ENCODE measurements around the gene CENPQ.
"Not testable (repeated sequence)": the region's sequence is repeated elsewhere in the genome, so short reads cannot be mapped to it uniquely, and the experiment has no call there.

Gene CENPQ, protein sequence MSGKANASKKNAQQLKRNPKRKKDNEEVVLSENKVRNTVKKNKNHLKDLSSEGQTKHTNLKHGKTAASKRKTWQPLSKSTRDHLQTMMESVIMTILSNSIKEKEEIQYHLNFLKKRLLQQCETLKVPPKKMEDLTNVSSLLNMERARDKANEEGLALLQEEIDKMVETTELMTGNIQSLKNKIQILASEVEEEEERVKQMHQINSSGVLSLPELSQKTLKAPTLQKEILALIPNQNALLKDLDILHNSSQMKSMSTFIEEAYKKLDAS

DNA sequence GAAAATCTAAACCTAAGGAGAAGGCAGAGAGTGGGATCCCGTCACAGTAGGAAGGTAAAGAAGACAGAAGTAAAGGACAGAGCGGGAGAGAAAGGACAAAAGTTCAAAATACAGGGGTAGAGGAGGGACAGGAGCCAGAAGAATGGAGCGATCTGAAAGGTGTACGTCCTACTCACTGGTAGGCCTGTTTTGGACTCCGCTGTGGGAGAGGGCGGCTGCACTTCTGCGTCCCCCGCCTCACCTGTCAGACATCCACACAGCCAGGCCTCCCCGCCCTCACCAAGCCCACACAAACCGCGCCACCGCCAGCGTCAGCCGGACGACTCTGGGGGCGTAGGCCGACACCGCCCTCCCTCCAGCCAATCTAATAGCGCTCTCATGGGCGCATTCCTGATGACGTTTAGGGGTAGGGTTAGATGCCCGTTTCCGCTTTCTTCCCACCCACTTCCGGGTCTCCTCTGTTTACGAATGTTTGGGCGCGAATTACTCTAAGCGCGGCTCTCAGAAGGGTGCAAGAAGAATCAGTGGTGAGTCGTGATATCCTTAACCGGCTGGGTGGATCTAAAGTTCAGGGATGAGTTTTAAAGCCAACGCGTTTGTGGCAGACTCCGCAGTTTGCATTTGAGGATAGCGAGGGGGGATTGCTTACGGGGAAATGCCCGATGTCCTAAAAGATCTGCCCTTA is at the start of gene CENPQ, which contains the start of gene MMUT:
Gene CENPQ (plus strand): TSS at position 444 of the 685 bp plus-strand sequence. CDS start 6,807 bp downstream, outside the sequence.
Gene MMUT (minus strand): TSS at position 327 of the 685 bp plus-strand sequence. CDS start 3,787 bp downstream, outside the sequence.
- peak within 1 kb of the TSS; percentile 97 for H3K4me3 ChIP-seq (ENCODE audit: low read depth, low read length)

DNA sequence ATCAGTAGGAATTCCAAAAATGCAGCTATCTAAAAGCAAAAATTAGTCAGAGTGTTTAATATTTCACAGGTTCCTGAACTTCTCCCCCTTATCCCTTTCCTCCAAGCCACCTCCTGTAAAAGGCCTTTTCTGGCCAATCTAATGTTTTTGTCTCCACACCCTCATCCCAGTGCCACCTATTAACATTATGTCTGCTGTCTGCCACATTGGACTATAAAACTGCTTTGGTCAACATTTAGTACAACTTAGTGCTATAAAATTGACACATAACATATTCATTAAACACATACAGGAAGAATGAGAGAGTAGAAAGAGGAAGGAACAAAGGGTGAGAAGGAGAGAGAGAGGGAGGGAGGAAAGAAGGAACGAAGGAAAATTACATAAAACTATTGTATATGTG is 47.8 kb upstream of the CENPQ start:
- no peak overlapping the region for H3K4me3 ChIP-seq (ENCODE audit: low read depth, low read length)

DNA sequence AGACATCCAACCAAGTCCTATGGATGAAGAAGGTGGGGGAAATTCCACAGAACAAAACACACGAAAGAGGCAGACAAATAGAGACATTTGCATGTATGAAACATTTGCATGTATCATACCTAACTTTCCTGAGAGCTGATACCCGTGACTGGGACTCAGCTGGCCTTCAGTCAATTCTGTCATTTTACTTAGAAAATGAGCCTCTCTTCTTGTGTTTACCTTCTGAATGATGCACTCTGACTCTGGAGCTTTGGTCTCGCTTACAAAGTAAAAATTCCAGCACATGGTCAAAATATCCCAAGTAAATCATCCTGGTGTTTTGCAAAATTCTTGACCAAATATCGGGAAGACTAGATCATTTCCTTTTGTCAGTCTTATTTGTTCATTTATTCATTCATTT is 47.0 kb upstream of the CENPQ start:
- no peak overlapping the region for H3K4me3 ChIP-seq (ENCODE audit: low read depth, low read length)

DNA sequence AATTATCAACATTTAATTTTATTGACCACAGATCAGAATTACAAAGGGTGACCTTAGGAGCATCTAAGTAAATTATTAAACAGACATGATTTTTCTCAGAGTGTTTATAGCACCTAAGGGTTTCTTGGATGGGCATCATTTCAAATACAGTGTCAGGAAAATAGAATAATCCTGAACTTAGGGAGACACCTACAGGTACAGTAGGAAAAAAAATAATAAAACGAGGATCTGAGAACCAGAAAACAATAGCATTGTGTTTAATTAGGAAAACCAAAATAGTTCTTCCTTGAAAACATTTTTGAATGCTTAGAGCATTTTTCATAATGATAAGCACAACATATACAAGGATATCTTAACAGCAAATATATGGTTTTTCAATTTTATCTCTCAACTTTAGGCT is 39.4 kb upstream of the CENPQ start:
- H3K4me3 ChIP-seq (ENCODE audit: low read depth, low read length), result no peak overlapping the region

DNA sequence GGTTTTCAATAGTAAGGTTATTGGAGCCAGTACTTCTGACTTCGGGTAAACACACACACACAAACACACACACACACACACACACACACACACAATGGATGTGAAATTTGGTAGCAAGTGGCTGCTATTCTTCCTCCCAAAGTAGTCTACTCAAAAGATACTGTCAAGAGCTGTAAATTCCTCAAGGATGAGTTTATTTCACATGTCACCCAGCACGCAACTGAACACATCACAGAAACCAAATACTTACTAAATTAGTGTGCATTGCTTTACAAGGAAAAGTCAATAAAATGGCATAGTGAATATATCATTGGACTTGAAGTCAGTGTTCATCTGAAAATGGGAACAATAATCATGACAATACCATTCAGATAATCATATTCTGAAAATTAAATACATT is 33.0 kb upstream of the CENPQ start:
- no peak overlapping the region for H3K4me3 ChIP-seq (ENCODE audit: low read depth, low read length)

DNA sequence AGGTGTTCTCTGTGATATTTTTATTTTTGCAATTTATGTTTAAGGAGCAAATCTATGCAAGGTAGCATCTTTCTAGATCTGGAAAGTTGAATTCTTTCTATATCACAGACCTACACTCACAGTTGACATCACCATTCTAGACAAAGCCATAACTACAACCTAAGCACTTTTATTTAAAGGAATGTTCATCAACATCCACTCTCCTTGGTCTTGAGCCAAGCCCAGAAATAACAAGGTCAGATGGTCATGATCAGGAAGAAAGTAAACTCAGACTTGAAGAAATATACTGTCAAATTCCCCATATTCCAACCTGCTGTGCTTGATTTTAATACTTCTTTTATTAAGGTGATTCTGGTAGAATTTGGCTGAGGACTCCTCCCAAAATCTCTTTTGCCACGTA is 32.3 kb upstream of the CENPQ start:
- H3K4me3 ChIP-seq (ENCODE audit: low read depth, low read length), result no peak overlapping the region

DNA sequence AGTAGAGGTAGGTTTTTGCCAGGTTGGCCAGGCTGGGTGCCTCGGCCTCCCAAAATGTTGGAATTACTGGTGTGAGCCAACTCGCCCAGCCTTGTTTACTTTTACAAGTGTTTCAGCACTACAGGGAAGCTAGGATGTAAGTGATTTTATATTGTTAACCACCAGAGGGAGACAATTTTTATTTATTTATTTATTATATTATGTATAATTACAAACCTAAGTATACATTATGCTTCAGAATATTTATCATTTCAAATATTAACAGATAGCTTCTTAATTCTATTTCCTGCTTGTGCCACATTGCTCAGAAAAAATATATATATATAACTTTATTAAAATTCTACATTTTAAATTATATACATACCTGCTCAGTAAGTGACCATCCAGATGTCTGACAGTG is 9.9 kb upstream of the CENPQ start:
- no peak overlapping the region for H3K4me3 ChIP-seq (ENCODE audit: low read depth, low read length)

DNA sequence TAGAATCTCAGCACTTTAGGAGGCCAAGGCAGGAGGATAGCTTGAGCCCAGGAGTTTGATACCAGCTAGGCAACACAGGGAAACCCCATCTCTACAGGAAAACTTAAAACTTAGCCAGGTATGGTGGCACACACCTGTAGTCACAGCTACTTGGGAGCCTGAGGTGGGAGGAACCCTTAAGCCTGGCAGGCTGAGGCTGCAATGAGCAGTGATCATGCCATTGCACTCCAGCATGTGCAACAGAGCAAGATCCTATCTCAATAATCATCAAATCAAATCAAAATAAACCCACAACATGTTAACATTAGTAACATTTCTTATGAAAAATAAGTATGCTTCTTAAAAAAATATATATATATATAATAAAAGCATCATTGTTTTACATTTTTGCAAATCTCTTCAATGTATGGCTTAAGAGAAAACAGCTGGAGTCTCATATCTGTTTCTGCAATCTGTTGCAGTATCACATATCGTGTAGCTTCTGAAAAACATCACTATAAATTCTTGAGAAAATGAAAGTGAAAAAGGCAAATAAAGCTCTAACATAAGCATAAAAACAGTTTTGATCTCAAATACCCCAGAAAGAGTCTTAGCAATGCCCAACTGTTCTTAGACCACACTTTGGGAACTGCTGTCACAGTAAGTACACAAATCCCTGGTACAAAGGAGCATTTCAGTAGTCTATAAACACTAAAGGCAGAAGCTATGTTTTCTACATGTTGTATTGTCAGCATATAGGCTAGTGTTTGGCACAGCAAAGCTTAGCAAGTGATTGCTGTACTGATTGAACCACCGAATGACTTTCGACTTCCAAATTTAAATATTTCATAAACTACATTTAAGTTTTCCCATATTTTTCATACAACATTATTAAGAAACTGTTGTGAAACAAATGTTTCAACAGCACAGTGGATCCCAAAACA is 8.1 kb upstream of the CENPQ start:
- no peak overlapping the region for H3K4me3 ChIP-seq (ENCODE audit: low read depth, low read length)

DNA sequence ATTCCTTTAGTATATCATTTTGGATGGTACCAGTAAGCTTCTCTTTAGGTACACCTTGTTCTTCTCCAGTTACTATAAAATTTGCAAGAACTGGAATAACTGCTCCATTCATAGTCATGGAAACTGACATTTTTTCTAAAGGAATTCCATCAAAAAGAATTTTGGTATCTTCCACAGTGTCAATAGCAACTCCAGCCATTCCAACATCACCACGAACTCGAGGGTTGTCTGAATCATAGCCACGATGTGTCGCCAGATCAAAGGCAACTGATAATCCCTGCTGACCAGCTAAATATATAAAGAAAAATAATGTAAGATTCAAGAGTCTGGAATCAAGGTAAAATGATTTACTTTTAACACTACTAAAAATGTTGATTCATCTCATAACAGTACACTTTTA is 5.4 kb upstream of the CENPQ start:
- H3K4me3 ChIP-seq (ENCODE audit: low read depth, low read length), result no peak overlapping the region

DNA sequence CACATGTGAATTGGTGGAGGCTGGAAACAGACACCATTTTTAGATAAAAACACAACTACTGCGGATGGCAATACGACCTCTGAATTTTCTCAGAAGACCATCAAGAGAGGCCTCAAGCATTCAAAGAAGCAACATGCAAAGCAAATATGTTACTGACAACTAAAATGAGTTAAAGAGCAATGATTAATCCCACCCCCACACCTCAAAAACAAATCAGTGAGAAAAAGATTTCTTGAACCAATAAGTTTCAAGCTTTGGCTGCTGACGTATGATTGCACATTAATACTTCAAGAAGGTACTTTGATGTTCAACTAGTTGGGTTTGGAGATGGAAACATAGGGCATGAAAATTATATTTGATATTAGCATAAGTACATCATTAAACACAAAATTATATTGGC is 1.1 kb upstream of the CENPQ start:
- H3K4me3 ChIP-seq (ENCODE audit: low read depth, low read length), result peak overlapping the region; percentile 97

DNA sequence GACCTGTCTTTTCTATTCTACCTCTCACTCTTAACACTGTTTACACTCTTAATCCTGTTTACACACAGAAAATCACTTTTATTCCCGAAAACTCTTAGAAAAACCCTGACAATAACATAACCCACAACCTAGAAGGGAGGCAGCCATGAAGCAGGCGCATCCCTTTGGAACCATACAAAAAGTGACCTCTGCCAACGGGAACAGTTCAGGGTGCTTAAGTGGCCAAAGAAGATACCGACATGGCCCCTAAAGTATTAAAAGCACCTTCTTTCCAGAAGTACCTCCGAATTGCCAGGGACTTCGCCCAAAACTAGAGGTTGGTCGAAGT is 607 bp upstream of the CENPQ start:
- peak overlapping the region; percentile 97 for H3K4me3 ChIP-seq (ENCODE audit: low read depth, low read length)

DNA sequence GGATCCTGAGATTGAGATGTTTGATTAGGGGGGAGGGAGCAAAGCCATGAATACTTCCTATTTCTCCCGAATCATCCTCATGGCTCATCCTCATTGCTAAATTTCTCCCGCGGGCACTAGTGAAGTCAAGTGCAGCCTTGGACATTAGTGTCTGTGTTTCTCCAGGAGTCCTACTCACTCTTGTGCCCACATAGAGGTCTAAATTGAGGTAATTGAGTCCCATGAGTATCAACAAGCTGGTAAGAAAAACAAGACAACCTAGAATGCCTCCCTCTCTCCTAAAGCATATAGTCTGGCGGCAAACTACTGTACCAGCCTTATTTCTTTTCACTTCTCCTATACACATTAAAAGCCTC is 420 bp downstream of the CENPQ start:
- peak overlapping the region; percentile 97 for H3K4me3 ChIP-seq (ENCODE audit: low read depth, low read length)

DNA sequence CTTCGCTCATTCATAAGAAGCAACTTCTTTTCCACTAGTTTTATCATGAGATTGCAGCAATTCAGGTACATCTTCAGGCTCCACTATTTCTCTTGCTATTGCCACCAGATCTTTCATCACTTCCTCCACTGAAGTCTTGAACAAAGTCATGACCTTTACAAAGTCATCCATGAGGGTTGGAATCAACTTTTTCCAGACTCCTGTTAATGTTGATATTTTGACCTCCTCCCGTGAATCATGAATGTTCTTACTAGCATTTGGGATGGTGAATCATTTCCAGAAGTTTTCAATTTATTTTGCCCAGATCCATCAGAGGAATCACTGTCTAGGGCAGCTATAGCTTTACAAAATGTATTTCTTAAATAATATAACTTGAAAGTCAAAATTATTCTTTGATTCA is 1.5 kb downstream of the CENPQ start:
- no peak overlapping the region for H3K4me3 ChIP-seq (ENCODE audit: low read depth, low read length)

DNA sequence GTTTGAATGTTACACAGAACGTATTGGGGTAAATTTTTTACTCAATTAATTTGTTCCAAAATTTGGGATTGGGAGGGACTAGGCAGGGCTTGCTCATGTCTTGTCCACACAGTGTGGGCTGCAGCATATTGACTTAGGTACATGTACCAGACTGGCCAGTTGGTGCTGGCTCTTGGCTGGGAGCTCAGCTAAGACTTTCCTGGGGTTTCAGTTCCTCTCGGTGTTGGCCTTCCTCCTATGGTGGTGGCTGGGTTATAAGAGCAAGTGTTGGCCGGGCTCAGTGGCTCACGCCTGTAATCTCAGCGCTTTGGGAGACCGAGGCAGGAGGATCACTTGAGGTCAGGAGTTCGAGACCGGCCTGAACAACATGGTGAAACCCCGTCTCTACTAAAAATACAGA is 4.9 kb downstream of the CENPQ start:
- H3K4me3 ChIP-seq (ENCODE audit: low read depth, low read length), result no peak overlapping the region

DNA sequence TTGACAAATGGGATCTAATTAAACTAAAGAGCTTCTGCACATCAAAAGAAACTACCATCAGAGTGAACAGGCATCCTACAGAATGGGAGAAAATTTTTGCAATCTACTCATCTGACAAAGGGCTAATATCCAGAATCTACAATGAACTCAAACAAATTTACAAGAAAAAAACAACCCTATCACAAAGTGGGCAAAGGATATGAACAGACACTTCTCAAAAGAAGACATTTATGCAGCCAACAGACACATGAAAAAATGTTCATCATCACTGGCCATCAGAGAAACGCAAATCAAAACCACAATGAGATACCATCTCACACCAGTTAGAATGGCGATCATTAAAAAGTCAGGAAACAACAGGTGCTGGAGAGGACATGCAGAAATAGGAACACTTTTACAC is 13.4 kb downstream of the CENPQ start:
- H3K4me3 ChIP-seq (ENCODE audit: low read depth, low read length), result not testable (repeated sequence)

DNA sequence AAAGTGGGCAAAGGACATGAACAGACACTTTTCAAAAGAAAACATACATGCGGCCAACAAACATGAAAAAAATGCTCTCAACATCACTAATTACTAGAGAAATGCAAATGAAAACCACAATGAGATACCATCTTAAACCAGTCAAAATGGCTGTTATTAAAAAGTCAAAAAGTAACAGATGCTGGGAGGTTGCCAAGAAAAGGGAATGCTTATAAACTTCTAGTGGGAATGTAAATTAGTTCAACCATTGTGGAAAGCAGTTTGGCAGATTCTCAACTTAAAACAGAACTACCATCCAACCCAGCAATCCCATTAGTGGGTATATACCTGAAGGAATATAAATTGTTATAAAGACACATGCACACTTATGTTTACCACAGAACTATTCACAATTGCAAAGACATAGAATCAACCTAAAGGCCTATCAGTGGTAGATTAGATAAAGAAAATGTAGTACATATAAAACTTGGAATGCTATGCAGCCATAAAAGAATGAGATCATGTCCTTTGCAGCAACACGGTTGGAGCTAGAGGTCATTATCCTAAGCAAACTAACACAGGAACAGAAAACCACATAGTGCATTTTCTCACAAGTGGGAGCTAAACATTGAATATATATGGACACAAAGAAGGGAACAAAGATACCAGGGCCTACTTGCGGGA is 16.3 kb downstream of the CENPQ start:
- no peak overlapping the region for H3K4me3 ChIP-seq (ENCODE audit: low read depth, low read length)

DNA sequence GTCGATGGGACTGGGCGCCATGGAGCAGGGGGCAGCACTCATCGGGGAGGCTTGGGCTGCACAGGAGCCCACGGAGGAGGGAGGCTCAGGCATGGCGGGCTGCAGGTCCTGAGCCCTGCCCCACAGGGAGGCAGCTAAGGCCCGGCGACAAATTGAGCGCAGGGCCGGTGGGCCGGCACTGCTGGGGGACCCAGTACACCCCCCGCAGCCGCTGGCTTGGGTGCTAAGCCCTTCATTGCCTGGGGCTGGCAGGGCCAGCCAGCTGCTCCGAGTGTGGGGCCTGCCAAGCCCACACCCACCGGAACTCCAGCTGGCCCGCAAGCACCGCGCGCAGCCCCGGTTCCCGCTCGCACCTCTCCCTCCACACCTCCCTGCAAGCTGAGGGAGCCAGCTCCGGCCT is 18.7 kb downstream of the CENPQ start:
- not testable (repeated sequence) for H3K4me3 ChIP-seq (ENCODE audit: low read depth, low read length)

DNA sequence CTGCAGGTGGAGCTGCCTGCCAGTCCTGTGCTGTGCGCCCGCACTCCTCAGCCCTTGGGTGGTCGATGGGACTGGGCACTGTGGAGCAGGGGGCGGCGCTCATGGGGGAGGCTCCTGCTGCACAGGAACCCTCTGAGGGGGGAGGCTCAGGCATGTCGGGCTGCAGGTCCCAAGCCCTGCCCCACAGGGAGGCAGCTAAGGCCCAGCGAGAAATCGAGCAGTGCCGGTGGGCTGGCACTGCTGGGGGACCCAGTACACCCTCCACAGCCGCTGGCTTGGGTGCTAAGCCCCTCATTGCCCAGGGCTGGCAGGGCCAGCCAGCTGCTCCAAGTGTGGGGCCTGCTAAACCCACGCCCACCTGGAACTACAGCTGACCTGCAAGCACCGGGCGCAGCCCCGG is 20.2 kb downstream of the CENPQ start:
- H3K4me3 ChIP-seq (ENCODE audit: low read depth, low read length), result not testable (repeated sequence)

DNA sequence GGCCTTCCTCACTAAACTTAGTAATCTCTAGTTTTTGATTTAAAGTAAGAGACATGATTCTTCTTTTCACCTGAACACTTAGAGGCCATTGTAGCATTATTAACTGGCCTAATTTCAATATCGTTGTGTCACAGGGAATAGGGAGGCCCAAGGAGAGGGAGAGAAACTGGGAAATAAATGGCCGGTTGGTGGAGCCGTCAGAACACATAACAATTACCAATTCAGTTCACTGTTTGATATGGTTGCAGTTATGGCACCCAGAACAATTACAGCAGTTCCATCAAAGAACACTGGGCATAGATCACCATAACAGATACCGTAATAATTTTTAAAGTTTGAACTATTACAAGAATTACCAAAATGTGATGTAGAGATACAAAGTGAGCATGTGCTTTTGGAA is 27.5 kb downstream of the CENPQ start:
- no peak overlapping the region for H3K4me3 ChIP-seq (ENCODE audit: low read depth, low read length)

DNA sequence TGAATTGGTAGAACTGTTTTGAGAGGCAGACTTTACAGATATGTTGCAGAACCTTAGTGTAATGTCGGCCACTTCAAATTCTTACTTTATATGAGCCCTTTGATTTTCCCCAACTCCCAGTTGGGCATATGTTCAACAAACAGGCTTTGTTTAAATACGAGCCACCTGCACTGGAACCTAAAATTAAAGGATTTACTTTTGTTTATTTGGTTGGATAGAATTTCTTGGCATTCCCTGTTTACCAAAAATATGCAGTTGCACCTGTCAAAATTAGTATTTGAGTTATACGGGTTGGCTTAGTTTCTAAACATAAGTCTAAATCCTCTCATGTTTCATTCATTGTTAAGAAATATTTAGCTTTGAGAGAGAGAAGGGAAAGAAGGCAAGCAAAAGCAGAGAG is 34.1 kb downstream of the CENPQ start:
- H3K4me3 ChIP-seq (ENCODE audit: low read depth, low read length), result no peak overlapping the region

DNA sequence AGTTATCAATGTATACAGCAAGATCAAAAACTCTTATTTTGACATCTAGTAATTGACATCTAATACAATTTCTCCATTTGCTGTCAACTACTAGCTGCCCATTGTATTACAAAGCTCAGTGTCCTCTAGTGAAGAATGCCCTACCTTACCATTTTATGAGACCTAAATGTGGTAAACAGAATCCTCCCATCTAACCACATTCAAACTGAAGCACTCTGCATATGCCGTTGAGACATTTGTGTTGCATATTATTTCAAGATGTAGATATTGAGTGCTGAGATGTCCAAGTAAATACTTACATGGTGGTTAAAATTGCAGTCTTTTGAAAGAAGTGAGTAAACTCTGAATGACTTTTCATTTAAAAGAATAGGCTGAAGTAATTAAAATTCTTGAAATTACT is 36.0 kb downstream of the CENPQ start:
- H3K4me3 ChIP-seq (ENCODE audit: low read depth, low read length), result no peak overlapping the region
